ENCODE results near the gene LMAN1L. TPM values are rescaled to one million over a fixed set of nuclear protein-coding genes. Genes with fewer than 3 reads are reported as not detected.

The LMAN1L gene
- total RNA-seq, 1 donor from 2014 or later: not detected

DNA sequence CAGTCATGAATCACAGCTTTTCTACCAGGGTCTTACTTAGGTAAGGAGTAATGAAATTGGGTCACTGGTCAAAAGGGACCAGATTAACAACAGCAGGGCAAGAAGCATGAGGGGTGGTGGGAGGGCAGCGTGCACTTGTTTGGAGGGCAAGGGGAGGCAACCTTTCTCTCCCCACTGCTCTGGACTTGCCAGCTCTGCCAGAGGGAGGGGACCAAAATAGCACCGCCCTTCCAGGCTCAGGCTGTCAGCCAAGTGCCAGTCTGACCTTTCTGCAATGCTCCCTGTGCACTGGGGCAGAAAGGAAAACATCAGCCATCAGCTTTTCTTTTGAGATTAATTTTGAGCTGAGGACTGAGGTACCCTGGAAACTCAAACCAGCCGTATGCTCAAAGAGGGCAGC lies 34.8 kb downstream of the LMAN1L start:
- H3K36me3 ChIP-seq: peaks cover 58 to 59% of the 10 kb centered on the region in 2 donors
- TF ChIP-seq, protein P1, sequence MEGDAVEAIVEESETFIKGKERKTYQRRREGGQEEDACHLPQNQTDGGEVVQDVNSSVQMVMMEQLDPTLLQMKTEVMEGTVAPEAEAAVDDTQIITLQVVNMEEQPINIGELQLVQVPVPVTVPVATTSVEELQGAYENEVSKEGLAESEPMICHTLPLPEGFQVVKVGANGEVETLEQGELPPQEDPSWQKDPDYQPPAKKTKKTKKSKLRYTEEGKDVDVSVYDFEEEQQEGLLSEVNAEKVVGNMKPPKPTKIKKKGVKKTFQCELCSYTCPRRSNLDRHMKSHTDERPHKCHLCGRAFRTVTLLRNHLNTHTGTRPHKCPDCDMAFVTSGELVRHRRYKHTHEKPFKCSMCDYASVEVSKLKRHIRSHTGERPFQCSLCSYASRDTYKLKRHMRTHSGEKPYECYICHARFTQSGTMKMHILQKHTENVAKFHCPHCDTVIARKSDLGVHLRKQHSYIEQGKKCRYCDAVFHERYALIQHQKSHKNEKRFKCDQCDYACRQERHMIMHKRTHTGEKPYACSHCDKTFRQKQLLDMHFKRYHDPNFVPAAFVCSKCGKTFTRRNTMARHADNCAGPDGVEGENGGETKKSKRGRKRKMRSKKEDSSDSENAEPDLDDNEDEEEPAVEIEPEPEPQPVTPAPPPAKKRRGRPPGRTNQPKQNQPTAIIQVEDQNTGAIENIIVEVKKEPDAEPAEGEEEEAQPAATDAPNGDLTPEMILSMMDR (IDR thresholded peaks at IDR 0.05): no peak
- no peaks in the 10 kb centered on the region for H3K27me3 ChIP-seq
- H3K4me3 ChIP-seq: no peak overlapping the region
- no peaks in the 10 kb centered on the region for H3K9me3 ChIP-seq
- no peak for DNase-seq (ENCODE audit: low spot score in 2 of 2)
- peaks cover 0 to under 1% of the 10 kb centered on the region in 2 donors for H3K4me1 ChIP-seq
- intact Hi-C loops (cut with DNase I): no loop called here
- no peak overlapping the region for H3K27ac ChIP-seq

- H3K4me3 ChIP-seq: no peak overlapping the region
- no peaks in the 10 kb centered on the region for H3K4me1 ChIP-seq
- TF ChIP-seq, protein P1 (IDR thresholded peaks at IDR 0.05): no peak
- no peaks in the 10 kb centered on the region for H3K9me3 ChIP-seq
- intact Hi-C loops (cut with DNase I): no loop called here
- DNase-seq (ENCODE audit: low spot score in 2 of 2): no peak
- H3K27me3 ChIP-seq: no peaks in the 10 kb centered on the region
- H3K36me3 ChIP-seq: peaks cover 64 to 78% of the 10 kb centered on the region in 2 donors
- H3K27ac ChIP-seq: no peak overlapping the region
These were observed 37.8 kb downstream of the LMAN1L start for GRCh38 chr15:74850393-74850792.

GRCh38 chr15:74851960-74852359 lies 39.3 kb downstream of the LMAN1L start:
- TF ChIP-seq, protein P1 (IDR thresholded peaks at IDR 0.05): no peak
- Histone ChIP-seq H3K27ac (no peak overlapping the region), H3K4me3 (no peak overlapping the region), H3K27me3 (no peaks in the 10 kb centered on the region), H3K4me1 (no peaks in the 10 kb centered on the region), H3K9me3 (no peaks in the 10 kb centered on the region), H3K36me3 (peaks cover 65 to 74% of the 10 kb centered on the region in 2 donors)
- no peak for DNase-seq (ENCODE audit: low spot score in 2 of 2)
- intact Hi-C loops (cut with DNase I): no loop called here

DNA sequence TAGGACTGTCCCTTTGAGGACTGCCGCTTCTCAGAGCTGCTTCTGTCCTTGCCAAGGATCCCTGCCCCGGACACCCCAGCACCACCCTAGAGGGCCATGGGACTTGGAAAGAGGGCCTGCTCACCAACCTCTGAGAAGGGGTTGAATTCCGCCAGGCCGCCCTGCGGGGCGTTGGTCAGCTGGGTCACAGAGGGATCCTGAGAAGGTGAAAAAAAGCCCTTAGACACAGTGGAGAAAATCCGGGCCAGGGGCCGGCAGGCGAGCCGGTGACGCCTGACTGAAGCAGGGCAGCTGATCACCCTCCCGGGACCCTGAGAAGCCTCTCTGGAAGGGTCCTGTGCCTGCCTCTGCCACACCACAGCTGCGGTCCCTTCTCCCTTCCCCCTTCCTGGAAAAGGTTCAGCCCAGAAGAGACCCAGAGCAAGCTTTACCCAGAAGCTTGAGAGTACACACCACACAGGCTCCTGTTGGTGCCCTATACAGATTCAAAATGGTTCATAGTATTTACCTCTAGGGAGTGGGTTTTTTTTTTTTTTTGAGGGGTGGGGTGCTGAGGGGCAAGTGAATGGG lies 41.9 kb downstream of the LMAN1L start:
- intact Hi-C loops (cut with DNase I): no loop called here
- no peak for DNase-seq (ENCODE audit: low spot score in 2 of 2)
- no peak overlapping the region for H3K4me3 ChIP-seq
- H3K4me1 ChIP-seq: peaks cover 0 to 2% of the 10 kb centered on the region in 2 donors
- no peak overlapping the region for H3K27ac ChIP-seq
- H3K9me3 ChIP-seq: no peaks in the 10 kb centered on the region
- TF ChIP-seq, protein P1 (IDR thresholded peaks at IDR 0.05): no peak
- no peaks in the 10 kb centered on the region for H3K27me3 ChIP-seq
- peaks cover 47 to 49% of the 10 kb centered on the region in 2 donors for H3K36me3 ChIP-seq

- H3K4me1 ChIP-seq: peaks cover 0 to 5% of the 10 kb centered on the region in 2 donors
- TF ChIP-seq, protein P1 (IDR thresholded peaks at IDR 0.05): no peak
- H3K27me3 ChIP-seq: no peaks in the 10 kb centered on the region
- intact Hi-C loops (cut with DNase I): no loop called here
- H3K36me3 ChIP-seq: peaks cover 34 to 36% of the 10 kb centered on the region in 2 donors
- no peak overlapping the region for H3K27ac ChIP-seq
- no peaks in the 10 kb centered on the region for H3K9me3 ChIP-seq
- H3K4me3 ChIP-seq: no peak overlapping the region
- no peak for DNase-seq (ENCODE audit: low spot score in 2 of 2)
These were observed 43.2 kb downstream of the LMAN1L start for GRCh38 chr15:74855857-74856256.

- TF ChIP-seq, protein P1 (IDR thresholded peaks at IDR 0.05): no peak
- H3K9me3 ChIP-seq: no peaks in the 10 kb centered on the region
- H3K27ac ChIP-seq: no peak overlapping the region
- H3K4me3 ChIP-seq: no peak overlapping the region
- intact Hi-C loops (cut with DNase I): no loop called here
- no peak for DNase-seq (ENCODE audit: low spot score in 2 of 2)
- H3K36me3 ChIP-seq: peaks cover 27 to 29% of the 10 kb centered on the region in 2 donors
- no peaks in the 10 kb centered on the region for H3K27me3 ChIP-seq
- H3K4me1 ChIP-seq: peaks cover 0 to 5% of the 10 kb centered on the region in 2 donors
These were observed 43.9 kb downstream of the LMAN1L start for GRCh38 chr15:74856537-74856936.
